ENCODE measurements around the gene KISS1R. TPM values are rescaled to one million over a fixed set of nuclear protein-coding genes. Genes with fewer than 3 reads are reported as not detected.

KISS1R gene
- total and polyA plus RNA-seq, 12 donors, result 0.25 to 0.44 TPM; not detected in 10

DNA sequence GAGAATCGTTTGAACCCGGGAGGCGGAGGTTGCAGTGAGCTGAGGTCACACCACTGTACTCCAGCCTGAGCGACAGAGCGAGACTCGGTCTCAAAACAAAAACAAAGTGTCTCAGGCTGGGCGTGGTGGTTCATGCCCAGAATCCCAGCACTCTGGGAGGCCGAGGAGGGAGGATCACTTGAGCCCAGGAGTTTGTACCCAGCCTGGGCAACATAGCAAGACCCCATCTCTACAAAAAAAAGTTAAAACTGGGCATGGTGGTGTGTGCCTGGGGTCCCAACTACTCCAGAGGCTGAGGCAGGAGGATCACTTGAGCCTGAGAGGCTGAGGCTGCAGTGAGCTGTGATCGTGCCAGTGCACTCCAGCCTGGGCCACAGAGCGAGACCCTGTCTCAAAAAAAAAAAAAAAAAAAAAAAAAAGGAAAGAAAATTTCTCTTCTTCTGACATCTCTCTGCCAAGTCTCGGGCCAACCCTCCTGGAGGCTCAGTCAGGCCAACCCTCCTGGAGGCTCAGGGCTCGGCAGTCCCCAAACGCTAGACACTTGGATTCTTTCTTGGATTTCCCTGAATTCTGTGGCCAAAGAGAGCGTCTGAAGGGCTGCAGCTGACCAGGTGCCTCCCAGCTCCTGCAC lies 35.0 kb downstream of the KISS1R start:
- Histone ChIP-seq H3K36me3 (replicated peaks in 1 of 2) (no peaks in the 10 kb centered on the region), H3K4me1 (replicated peaks in 1 of 2) (peaks cover 0 to 10% of the 10 kb centered on the region in 2 donors), H3K27ac (no peak overlapping the region), H3K27me3 (no peaks in the 10 kb centered on the region), H3K4me3 (no peak overlapping the region), H3K9me3 (replicated peaks in 1 of 3) (no peaks in the 10 kb centered on the region)
- no peak for DNase-seq
- TF ChIP-seq, protein P1, sequence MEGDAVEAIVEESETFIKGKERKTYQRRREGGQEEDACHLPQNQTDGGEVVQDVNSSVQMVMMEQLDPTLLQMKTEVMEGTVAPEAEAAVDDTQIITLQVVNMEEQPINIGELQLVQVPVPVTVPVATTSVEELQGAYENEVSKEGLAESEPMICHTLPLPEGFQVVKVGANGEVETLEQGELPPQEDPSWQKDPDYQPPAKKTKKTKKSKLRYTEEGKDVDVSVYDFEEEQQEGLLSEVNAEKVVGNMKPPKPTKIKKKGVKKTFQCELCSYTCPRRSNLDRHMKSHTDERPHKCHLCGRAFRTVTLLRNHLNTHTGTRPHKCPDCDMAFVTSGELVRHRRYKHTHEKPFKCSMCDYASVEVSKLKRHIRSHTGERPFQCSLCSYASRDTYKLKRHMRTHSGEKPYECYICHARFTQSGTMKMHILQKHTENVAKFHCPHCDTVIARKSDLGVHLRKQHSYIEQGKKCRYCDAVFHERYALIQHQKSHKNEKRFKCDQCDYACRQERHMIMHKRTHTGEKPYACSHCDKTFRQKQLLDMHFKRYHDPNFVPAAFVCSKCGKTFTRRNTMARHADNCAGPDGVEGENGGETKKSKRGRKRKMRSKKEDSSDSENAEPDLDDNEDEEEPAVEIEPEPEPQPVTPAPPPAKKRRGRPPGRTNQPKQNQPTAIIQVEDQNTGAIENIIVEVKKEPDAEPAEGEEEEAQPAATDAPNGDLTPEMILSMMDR (IDR thresholded peaks at IDR 0.05), result no peak
- no peak for TF ChIP-seq POLR2A (IDR thresholded peaks at IDR 0.05)
- intact Hi-C loops (cut with DNase I), result no loop called here
- WGBS, 4 donors, result 71 to 87% (median 77%) methylated on average over 13 to 14 of the region's 14 CpGs

DNA sequence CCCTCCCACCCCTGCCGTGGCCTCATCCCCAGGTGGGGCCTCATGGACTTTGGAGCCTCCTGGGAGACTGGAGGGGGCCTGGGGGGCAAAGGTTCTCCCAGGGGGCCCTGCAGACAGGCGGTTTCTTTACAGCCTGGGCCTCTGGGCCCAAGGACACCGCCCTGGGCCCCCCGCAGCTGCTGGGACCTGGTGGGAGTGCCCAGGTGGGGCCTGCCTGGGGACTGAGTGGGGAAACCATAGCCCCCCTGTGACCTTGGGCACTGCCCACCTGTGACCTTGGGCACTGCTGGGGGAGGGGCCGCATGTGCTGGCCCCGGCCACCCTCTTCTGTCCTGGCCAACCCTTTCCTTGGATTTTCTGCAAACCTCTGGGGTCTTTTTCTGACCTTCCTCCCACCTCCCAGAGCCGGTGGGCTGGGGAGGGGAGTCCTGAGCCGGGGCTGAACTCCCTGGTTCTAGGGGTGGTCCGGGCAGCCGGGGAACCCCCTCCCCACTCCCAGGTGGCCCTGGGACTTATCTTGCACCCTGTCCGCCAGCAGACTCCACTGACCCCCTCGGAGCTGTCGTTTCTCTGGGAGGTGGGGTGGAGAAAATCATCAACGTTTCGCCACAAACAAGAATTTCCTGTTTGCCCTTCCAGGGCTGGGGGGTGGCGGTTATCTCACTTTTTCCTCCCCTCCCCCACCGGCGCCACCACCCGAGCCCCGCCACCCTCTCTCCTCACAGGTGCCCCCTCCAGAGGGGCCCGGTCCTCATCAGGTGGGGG lies 35.7 kb downstream of the KISS1R start:
- Histone ChIP-seq H3K9me3 (replicated peaks in 1 of 3) (no peaks in the 10 kb centered on the region), H3K4me1 (replicated peaks in 1 of 2) (peaks cover 0 to 10% of the 10 kb centered on the region in 2 donors), H3K27ac (no peak overlapping the region), H3K36me3 (replicated peaks in 1 of 2) (no peaks in the 10 kb centered on the region), H3K4me3 (no peak overlapping the region), H3K27me3 (no peaks in the 10 kb centered on the region)
- intact Hi-C loops (cut with DNase I), result no loop called here
- TF ChIP-seq, protein P1 (IDR thresholded peaks at IDR 0.05), result no peak
- no peak for TF ChIP-seq POLR2A (IDR thresholded peaks at IDR 0.05)
- 27 to 46% (median 31%) methylated on average over 10 to 21 of the region's 21 CpGs for WGBS, 4 donors
- no peak for DNase-seq

DNA sequence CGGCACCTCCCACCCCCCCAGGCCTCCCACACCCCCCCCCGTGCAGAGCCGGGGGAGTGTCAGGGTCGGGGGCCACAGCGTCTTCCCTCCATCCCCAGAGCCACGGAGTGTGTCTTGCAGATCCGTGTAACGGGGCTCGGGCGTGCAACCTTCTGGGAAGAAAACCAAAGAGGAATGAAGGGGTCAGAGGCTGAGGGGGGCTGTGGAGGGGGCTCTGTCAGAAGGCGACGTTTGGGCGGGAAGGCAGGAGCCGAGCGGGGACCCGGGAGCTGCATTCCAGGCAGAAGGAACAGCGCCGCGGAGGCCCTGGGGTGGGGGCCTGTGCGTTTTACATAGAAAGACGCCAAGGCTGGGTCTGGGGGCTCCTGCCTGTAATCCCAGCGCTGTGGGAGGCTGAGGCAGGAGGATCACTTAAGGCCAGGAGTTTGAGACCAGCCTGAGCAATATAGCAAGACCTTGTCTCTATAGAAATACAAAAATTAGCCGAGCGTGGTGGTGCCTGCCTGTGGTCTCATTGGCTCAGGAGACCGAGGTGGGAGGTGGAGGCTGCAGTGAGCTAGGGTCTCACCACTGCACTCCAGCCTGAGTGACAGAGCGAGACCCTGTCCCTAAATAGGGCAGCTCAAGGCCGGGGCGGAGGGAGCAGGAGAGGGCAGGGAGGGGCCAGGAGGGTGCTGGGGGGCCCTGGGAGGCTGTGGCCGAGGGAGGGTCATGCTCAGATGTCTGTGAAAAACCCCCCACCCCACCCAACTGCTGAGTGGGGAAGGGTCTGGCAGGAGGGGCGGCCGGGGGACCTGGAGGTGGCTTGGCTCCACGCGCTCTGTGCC lies 36.5 kb downstream of the KISS1R start:
- TF ChIP-seq, protein P1 (IDR thresholded peaks at IDR 0.05), result no peak
- TF ChIP-seq POLR2A (IDR thresholded peaks at IDR 0.05), result no peak
- no peak overlapping the region for H3K27ac ChIP-seq
- DNase-seq, result no peak
- no peak overlapping the region for H3K4me3 ChIP-seq
- no peaks in the 10 kb centered on the region for H3K36me3 ChIP-seq (replicated peaks in 1 of 2)
- peaks cover 0 to 10% of the 10 kb centered on the region in 2 donors for H3K4me1 ChIP-seq (replicated peaks in 1 of 2)
- H3K27me3 ChIP-seq, result no peaks in the 10 kb centered on the region
- no peaks in the 10 kb centered on the region for H3K9me3 ChIP-seq (replicated peaks in 1 of 3)
- intact Hi-C loops (cut with DNase I), result no loop called here
- 57 to 67% (median 63%) methylated on average over 27 to 33 of the region's 33 CpGs for WGBS, 4 donors

DNA sequence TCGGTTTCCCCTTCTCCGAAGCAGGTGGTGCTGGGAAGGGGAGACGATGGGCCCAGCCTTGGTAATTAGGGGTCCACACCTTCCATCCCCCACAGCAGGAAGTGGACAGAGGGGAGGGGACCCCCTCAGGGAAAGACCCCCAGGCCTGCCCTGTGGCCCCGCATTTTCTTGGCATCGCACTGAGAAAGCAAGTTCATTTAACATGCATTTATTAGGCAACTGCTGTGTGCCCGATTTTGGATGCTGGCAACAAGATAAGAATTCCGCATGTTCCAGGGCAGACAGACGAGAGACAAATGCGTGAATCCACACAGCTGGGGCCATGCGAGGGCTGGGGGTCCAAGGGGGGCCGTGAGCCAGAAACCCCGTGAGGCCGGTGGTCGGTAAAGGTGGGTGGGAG lies 37.1 kb downstream of the KISS1R start:
- no peak for DNase-seq
- no peaks in the 10 kb centered on the region for H3K9me3 ChIP-seq (replicated peaks in 1 of 3)
- H3K36me3 ChIP-seq (replicated peaks in 1 of 2), result no peaks in the 10 kb centered on the region
- H3K4me3 ChIP-seq, result no peak overlapping the region
- TF ChIP-seq, protein P1 (IDR thresholded peaks at IDR 0.05), result no peak
- TF ChIP-seq POLR2A (IDR thresholded peaks at IDR 0.05), result no peak
- intact Hi-C loops (cut with DNase I), result no loop called here
- H3K27ac ChIP-seq, result no peak overlapping the region
- H3K27me3 ChIP-seq, result no peaks in the 10 kb centered on the region
- H3K4me1 ChIP-seq (replicated peaks in 1 of 2), result peaks cover 0 to 10% of the 10 kb centered on the region in 2 donors
- 80 to 84% (median 83%) methylated on average over 12 to 14 of the region's 14 CpGs for WGBS, 4 donors

Data from adrenal gland (tissue), 12 donors.